Kidney tubule cell (primary cell): ENCODE results near the gene APOL1.
A peak's percentile ranks its signal among the peaks of the same experiment; 100 is the strongest.

Experiments used
- DNase-seq: peaks from one replicate; pipeline ENCODE4 v3.0.0-alpha.2; 2018; ENCODE audit warnings: low spot score

The APOL1 gene

DNA sequence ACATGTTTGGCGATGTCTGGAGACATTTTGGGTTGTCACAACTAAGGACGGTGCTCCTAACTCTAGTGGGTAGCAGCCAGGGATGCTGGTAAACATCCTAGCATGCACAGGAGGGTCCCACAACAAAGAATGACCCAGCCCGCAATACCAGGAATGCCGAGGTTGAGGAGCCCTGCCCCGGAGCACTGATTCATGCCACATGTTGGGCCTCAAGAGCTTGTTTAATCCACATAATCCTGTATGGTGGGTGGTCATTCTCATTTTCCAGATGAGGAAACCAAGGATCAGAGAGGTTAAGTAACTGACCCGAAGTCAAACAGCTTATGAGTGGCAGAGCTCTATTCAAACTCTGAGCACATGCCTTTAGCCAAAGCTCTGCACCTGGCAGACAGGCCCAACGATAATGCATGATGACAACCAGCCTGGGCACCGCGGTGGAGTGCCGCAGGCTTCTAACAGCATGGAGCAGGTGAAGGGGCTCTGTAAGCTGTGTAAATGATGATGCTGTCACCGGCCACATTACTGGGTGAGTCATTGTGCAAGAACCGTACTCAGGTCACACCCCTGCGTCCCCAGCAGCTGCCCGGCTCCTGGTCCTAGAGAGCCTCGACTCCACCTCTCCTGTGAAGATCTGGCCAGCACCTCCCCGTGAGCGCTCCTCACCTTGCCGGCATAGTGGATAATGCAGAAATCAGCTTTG, 58.6 kb downstream of the APOL1 start:
- DNase-seq: peak; percentile 75

DNA sequence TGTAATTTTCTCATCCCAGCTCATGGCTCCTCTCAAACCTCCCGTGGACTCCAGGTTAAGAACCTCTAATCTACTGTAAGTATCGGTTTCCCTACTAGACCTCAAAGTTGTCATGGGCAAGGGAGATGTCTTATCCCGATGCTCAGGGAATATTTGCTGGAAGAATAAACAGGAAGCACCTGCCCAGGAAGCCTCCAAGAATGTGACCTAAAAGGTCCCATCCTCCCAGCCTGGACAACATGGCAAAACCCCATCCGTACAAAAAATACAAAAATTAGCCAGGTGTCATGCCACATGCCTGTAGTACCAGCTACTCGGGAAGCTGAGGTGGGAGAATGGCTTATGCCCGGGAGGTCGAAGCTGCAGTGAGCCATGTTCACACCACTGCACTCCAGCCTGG, 62.4 kb downstream of the APOL1 start:
- DNase-seq: no peak

DNA sequence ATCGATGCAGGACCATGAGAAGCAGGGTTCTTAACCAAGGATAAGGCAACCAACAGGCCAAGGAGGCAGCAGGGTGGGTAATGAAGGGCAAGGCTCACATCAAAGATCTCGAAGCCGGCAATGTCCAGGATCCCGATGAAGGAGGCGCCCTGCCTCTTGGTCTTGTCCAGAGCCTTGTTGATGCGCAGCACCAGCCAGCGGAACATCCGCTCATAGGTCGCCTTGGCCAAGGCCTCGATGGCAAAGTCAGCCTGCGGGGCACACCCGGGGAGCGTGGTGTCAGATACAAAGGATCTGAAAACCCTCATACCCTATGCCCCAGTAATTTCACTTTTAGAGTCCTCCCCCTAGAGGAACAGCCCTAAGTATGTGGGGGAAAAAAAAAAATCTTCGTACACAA, 63.5 kb downstream of the APOL1 start:
- no peak for DNase-seq
